K562 treated with DMSO at 1 percent for 48 hours (cell line): ENCODE measurements around the gene AMER3. TPM values are rescaled to one million over a fixed set of nuclear protein-coding genes. Genes with fewer than 3 reads are reported as not detected.

Experiments used
- total RNA-seq: library from RNA; unstranded; fragments of 300-600 nt; gene quantifications from 2 replicates; pipeline ENCODE4 v1.2.3, GENCODE V29; 2022; ENCODE audit warnings: low replicate concordance; ENCODE audit errors: extremely low read depth

The AMER3 gene
- total RNA-seq = not detected in 2 replicates

GRCh38 chr2:130755256-130756052 lies at the start of gene AMER3:
Gene AMER3 (plus strand): TSS chr2:130755540. CDS start chr2:130762073, 6,533 bp downstream.

GRCh38 chr2:130728549-130729316 lies 26.6 kb upstream of the AMER3 start, which contains the start of gene GPR148:
Gene GPR148 (plus strand): TSS chr2:130729070. CDS start chr2:130729152, 82 bp downstream.

Other genes with a start within 250 kb of the AMER3 start
- not detected in 2 replicates for gene POTEI, start 246.2 kb upstream of the AMER3 start, total RNA-seq
- not detected in 2 replicates for gene CFC1B, start 234.3 kb upstream of the AMER3 start, total RNA-seq
- not detected in 2 replicates for gene CFC1, start 156.0 kb upstream of the AMER3 start, total RNA-seq
- gene POTEJ, start 144.1 kb upstream of the AMER3 start, total RNA-seq = not detected in 2 replicates
- gene GPR148, start 26.5 kb upstream of the AMER3 start, total RNA-seq = not detected in 2 replicates
- gene ARHGEF4, start 81.4 kb downstream of the AMER3 start, total RNA-seq = not detected in 2 replicates